ENCODE data around the gene UBAP2.
A peak's percentile ranks its signal among the peaks of the same experiment; 100 is the strongest.

Gene UBAP2, protein sequence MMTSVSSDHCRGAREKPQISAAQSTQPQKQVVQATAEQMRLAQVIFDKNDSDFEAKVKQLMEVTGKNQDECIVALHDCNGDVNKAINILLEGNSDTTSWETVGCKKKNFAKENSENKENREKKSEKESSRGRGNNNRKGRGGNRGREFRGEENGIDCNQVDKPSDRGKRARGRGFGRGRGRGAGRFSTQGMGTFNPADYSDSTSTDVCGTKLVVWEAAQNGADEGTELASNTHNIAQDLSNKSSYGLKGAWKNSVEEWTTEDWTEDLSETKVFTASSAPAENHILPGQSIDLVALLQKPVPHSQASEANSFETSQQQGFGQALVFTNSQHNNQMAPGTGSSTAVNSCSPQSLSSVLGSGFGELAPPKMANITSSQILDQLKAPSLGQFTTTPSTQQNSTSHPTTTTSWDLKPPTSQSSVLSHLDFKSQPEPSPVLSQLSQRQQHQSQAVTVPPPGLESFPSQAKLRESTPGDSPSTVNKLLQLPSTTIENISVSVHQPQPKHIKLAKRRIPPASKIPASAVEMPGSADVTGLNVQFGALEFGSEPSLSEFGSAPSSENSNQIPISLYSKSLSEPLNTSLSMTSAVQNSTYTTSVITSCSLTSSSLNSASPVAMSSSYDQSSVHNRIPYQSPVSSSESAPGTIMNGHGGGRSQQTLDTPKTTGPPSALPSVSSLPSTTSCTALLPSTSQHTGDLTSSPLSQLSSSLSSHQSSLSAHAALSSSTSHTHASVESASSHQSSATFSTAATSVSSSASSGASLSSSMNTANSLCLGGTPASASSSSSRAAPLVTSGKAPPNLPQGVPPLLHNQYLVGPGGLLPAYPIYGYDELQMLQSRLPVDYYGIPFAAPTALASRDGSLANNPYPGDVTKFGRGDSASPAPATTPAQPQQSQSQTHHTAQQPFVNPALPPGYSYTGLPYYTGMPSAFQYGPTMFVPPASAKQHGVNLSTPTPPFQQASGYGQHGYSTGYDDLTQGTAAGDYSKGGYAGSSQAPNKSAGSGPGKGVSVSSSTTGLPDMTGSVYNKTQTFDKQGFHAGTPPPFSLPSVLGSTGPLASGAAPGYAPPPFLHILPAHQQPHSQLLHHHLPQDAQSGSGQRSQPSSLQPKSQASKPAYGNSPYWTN

DNA sequence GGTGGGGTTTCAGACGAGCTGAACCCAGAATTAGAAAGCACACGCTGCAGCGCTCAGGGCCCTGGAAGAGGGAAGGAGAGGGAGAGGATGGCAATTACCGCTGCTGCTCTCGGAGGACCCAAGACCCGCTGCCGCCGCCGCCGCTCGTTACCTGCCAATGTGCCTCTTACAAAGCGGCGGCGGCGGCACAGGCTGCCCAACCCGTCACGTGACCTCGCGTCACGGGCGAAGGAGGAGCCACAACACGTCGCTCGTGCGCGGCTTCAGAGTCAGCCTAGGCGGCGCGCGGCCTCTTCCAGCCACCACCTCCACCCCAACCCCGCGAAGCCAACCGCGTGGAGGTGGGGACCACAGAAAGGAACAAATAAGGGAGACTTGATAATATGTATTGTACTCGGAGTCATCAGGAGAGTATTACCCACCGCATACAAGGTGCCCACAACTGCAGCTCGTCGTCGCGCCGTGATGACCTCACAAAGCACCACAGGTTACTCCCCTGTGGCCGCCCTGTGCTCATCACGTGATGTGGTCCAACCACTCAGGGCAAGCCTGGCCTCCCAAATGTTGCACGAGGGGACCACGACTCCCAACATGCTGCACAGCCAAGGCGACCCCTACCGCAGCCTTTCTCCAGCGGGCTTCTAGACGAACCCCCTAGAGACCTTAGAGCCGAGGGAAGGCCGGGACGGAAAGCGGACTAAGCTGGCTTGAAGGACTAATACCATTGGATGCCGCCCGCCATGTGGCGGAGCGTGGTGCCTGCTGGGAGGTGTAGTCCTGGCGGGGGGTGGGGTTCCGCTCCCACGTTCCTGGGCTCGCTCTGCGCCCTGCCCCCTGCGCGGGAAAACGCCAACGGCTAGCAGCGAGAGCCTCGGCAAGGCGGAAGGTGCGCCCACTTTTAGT lies at the start of gene UBAP2:
TSS of gene UBAP2 (minus strand) at position 161 of the 903 bp plus-strand sequence. CDS start 31,739 bp downstream, outside the sequence.
- peak; percentile 95 for DNase-seq

GRCh38 chr9:34098307-34098706 lies 49.6 kb upstream of the UBAP2 start:
- DNase-seq = no peak

DNA sequence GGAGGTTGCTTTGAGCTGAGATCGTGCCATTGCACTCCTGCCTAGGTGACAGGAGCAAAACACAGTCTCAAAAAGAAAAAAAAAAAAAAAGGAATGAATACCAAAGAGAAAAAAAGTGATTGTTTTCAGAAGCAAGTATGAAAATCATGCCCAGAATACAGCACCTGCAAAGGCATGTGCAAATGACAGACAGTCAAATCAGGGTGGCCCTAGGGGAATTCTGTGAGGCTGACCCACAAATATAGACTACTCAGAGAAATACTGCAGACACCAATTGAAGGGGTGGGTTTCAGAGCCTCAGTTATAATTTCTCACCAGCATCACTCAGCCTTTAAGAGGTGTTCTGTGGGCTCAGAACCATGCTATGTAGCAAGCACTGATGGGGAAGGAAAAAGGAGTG lies 49.2 kb upstream of the UBAP2 start:
- DNase-seq = no peak

GRCh38 chr9:34096751-34097150 lies 48.1 kb upstream of the UBAP2 start:
- no peak for DNase-seq

DNA sequence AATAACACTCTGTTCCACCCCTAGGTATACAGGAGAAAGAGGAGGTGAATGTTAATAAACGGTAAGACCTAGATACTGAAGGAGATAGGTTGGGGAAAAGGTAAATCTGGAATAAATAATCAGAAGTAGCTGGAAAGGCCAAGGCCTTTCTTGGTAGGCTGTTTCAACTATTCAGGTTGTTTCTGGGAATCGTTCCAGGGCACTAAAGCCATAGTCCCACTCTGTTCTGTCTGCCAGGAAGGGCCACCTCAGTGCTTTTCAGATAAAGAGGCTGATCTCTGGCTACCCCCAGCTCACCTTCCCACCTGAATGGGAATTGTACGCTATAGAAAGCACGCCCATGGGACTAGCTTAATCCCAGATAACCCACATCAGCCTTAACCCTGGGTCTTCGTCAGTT lies 44.9 kb upstream of the UBAP2 start:
- DNase-seq = no peak

GRCh38 chr9:34089311-34089710 lies 40.6 kb upstream of the UBAP2 start:
- no peak for DNase-seq

DNA sequence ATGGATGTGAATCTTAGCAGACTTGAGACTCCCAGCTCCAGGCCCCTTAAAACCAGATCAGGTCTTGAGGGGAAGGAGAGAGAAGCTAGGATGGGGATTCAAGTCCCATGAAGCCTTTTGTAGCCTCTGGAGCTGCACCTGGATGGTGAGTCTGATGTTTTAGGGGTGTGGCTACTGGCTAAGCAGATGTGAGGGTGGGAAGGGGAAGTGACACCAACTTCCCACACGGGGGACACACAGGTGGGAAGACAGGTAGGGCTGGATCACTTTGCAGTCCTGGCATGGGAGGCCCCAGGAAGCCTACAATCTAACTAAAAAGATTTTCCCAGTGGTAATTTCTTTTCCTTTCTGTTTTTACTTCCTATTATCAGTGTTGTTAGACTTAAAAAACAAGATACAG lies 38.7 kb upstream of the UBAP2 start:
- no peak for DNase-seq

GRCh38 chr9:34086864-34087263 lies 38.2 kb upstream of the UBAP2 start:
- DNase-seq = no peak

DNA sequence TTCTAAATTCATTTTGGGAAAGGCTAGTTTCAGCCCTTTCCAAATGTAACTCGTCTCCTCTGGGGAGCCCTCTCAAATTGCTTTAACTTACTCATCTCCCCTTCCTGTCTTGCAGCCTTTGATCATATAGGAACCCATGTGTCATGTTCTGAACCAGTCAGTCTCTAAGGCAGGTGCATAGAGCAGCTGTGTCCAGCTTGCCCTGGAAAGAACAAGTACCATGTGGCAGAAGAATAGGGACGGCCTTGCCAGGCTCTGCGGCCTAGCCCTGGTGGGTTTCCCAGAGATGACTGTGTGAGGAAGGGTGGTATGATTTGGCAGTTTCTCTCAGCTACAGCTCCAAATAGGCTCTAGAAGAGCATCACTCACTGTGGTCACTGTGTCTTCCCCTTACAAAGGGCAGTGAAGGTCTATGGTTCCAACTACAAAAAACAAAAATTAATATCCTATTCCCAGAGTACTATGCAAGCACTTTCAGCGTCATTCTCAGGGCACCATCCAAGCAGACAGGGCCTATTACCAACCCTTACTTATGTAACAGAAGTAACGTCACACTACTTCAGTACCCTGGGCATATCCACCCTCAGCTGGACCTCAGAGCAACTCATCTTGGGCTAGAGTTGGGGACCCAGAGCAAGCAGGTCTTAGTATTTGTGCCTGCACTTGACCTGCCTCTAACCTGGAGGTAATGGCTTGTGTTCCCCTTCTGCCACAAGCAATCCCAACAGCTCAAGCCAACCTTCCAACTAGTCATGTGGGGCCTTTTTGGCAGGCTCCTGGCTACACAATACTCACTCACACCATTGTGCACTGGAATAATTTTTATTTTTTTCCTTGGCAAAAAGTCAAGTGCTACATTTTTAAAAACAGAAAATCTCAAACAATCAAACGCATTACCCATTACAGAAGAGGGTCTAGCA lies 37.2 kb upstream of the UBAP2 start:
- DNase-seq = no peak

GRCh38 chr9:34084562-34084961 lies 35.9 kb upstream of the UBAP2 start:
- no peak for DNase-seq

GRCh38 chr9:34079181-34079580 lies 30.5 kb upstream of the UBAP2 start:
- DNase-seq = no peak

DNA sequence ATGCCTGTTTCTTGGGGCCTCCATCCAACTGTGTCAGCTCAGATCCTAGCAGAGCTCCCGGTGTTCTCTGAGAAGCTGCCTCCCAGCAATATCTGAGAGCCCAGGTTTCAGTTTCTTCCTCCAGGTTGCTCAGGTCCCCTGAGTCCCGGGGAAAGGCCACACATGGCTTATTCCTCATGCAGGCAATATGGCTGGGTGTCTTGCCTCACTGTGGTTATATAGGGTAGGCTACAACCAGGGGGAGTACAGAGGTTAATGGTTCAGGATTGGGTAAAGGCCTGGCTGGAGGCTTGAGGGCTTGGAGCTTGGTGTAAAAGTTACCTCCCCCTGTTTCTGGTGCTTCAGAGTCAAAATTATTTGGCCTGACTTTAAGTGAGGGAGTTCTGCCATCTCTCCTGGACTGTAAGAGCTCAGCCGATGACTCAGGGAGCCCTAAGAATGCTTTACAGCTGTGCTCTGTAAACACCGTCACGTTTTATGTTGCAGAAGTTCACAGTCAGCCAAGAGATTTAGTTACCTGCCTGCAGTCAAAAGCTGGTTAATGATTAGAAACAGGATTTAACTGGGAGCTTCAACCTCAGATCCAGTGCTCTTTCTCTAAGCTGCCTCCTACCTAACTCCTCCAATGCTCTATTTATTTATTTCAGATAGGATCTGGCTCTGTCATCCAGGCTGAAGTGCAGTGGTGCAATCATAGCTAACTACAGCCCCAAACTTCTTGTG lies 24.3 kb upstream of the UBAP2 start:
- DNase-seq = no peak

GRCh38 chr9:34072410-34072809 lies 23.7 kb upstream of the UBAP2 start:
- no peak for DNase-seq

DNA sequence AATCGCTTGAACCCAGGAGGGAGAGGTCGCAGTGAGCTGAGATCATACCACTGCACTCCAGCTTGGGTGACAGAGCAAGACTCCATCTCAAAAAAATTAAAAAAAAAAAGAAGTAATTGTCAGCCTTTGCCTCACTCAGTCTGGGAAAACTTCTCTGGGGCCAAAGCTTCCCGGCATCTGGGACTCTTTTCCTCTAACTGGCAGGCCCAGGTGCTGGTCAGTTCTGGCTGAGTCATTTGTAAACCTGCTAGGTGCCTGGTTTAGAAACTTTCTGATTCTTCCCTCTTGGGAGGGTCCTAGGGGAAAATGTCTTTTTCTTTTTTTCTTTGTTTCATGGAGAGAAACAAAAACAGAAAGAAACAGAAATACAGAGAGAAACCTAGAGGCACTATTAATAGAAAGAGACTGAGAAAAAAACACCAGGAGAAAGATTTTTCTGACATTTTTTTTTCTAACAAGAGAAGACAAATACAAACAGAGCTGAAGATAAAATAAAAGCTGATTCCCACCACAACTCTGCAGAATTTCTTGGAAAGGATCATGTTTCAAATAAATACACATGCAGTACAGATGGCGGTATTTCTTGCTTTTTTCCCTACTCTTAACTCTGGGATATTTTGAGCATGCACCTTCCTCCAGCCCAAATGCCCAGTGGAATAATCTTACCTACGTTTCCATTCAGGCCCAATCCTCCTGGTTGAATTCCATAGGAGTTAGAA lies 22.1 kb upstream of the UBAP2 start:
- no peak for DNase-seq

DNA sequence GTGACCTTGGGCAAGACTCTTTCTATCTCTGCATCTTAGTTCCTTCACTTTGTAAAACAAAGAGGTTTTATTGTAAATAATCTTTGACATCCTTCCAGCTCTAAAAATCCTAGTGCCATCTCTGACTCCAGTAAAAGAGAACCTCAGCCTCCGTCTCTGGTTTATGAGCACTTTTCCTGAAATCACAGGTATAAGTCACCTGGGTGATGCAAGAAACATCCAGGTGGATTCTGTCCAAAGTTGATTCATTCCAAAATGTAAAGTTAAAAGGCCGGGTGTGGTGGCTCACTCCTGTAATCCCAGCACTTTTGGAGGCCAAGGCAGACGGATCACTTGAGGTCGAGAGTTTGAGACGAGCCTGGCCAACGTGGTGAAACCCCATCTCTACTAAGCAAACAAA lies 21.1 kb upstream of the UBAP2 start:
- DNase-seq = no peak

- DNase-seq = no peak
These were observed 16.9 kb upstream of the UBAP2 start for GRCh38 chr9:34065541-34065940.

DNA sequence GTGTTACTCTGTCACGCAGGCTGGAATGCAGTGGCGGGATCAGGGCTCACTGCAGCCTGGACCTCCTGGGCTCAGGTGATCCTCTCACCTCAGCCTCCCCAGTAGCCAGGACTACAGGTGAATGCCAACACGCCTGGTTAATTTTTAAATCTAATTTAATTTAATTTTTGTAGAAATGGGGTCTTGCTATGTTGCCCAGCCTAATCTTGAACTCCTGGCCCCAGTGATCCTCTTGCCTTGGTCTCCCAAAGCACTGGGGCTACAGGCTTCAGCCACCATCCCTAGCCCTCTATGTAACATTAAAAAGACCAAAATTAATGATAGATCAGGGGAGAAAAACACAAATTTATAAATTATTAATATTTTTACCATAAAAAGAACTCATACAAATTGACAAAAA lies 11.3 kb upstream of the UBAP2 start:
- DNase-seq = no peak

- no peak for DNase-seq
These were observed 10.6 kb upstream of the UBAP2 start for GRCh38 chr9:34059281-34059680.

DNA sequence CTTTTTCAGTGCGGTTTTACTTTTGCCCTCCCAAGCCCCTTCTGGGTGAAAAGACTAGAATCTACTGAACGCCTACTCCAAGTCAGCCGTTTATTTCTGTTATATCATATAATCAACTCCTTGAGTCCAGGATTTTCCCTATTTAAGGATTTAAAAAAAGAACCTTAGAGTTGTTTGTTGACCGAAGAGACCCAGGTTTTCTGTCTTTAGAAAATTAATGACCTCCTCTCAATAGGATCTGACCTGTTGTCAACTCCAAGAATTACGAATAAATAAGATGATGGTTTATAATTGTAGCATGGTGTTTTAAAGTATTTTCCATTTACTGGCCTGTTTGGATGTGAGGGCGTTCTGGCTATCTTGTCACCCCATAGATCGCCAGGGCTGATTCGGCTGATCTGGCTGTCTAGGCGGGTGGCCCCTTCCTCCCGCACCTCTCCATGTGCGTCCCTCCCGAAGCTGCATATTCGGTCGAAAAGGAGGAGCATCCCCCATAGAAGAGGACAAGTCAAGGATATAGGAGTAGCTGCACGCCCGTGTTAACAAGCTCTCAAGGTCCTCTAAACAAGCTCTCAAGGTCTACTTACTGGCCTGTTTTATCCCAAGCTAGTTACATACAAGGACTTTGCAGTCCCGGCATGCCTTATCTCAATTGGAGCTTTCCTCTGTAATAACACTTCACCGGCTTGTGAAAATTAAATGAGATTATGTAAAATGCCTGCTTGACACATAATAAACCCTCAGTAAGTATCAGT lies 1.1 kb upstream of the UBAP2 start:
- no peak for DNase-seq
